Osteocyte (in vitro differentiated cells): ENCODE results near the gene DNASE1L1. TPM values are rescaled to one million over a fixed set of nuclear protein-coding genes. Genes with fewer than 3 reads are reported as not detected.

Experiments
- DNase-seq: peaks from one replicate; pipeline ENCODE4 v3.0.0; 2021; ENCODE audit warnings: mixed read lengths; ENCODE audit not compliant: unreplicated experiment; ENCODE audit errors: extremely low spot score
- H3K27ac Mint-ChIP-seq: one replicate; pipeline ENCODE4 v1.8.0; 2021; ENCODE audit warnings: mild to moderate bottlenecking, mixed read lengths; ENCODE audit not compliant: unreplicated experiment
- H3K27me3 Mint-ChIP-seq: one replicate; pipeline ENCODE4 v1.8.0; 2021; ENCODE audit warnings: mixed read lengths; ENCODE audit not compliant: unreplicated experiment
- H3K36me3 Mint-ChIP-seq: one replicate; pipeline ENCODE4 v1.8.0; 2021; ENCODE audit warnings: mixed read lengths; ENCODE audit not compliant: unreplicated experiment
- H3K4me1 Mint-ChIP-seq: one replicate; pipeline ENCODE4 v1.8.0; 2021; ENCODE audit warnings: mixed read lengths; ENCODE audit not compliant: unreplicated experiment
- H3K4me3 Mint-ChIP-seq: one replicate; pipeline ENCODE4 v1.8.0; 2021; ENCODE audit warnings: mild to moderate bottlenecking, moderate library complexity, mixed read lengths; ENCODE audit not compliant: unreplicated experiment
- H3K9me3 Mint-ChIP-seq: one replicate; pipeline ENCODE4 v1.8.0; 2021; ENCODE audit warnings: mixed read lengths; ENCODE audit not compliant: unreplicated experiment
- CTCF ChIP-seq: fragments of 200-600 bp; sonication (generic); IDR thresholded peaks from 2 replicates; pipeline ENCODE4 v1.5.0; 2021; ENCODE audit warnings: antibody characterized with exemption, mild to moderate bottlenecking, moderate library complexity
- total RNA-seq: library from RNA; stranded (reverse); gene quantifications from 2 replicates; pipeline ENCODE4 v1.2.1, GENCODE V29; 2021

The DNASE1L1 gene
- total RNA-seq, 1 donor from 2014 or later = 28.1 TPM

DNA sequence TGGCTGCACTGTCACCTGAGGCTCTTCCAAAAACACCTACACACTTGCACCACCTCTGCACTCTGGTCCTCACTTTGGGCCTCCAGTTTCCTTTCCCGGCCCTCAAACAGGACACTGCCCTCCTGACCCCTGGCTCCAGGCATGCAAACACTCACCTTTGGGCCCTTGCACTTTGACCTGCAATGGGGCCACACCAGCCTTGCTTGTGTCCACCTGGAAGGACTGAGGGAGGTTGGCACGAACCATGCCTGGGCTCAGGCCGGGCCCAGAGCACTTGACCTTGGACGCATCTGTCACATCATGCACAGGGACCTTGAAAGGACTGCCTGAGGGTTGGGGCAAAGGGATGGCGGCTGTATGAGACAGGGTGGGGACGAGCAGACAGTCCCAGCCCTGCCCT is 50.2 kb downstream of the DNASE1L1 start:
- Mint-ChIP-seq H3K9me3 (no peaks in the 10 kb centered on the region), H3K36me3 (peaks cover 11% of the 10 kb centered on the region), H3K4me3 (no peak overlapping the region), H3K27ac (peak overlapping the region; percentile 65), H3K27me3 (no peaks in the 10 kb centered on the region), H3K4me1 (peaks cover 2% of the 10 kb centered on the region)
- DNase-seq = no peak
- no peak for TF ChIP-seq CTCF

- no peak for TF ChIP-seq CTCF
- Mint-ChIP-seq H3K27me3 (no peaks in the 10 kb centered on the region), H3K9me3 (no peaks in the 10 kb centered on the region), H3K4me1 (peaks cover 2% of the 10 kb centered on the region), H3K27ac (no peak overlapping the region), H3K36me3 (peaks cover 9% of the 10 kb centered on the region), H3K4me3 (no peak overlapping the region)
- no peak for DNase-seq
These were observed 51.0 kb downstream of the DNASE1L1 start for GRCh38 chrX:154358011-154358410.

DNA sequence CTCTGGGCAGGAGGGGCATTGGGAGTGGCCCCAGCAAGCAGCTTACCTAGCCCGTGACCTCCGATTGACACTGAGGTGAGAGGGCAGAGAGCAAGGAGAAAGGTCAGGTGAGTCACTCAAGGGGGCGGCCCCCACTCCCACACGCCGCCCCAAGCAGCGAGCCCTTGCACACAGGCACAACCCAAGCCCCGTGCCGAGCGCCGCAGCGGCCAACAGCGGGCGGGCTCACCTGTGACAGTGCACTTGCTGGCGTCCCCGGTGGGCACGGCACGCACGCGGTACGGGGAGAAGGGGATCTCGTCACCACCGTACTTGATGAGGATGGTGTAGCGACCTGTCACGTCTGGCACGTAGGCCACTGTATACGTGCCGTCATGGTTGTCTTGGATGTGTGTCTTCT is 51.8 kb downstream of the DNASE1L1 start:
- no peak for DNase-seq
- H3K9me3 Mint-ChIP-seq = no peaks in the 10 kb centered on the region
- no peak overlapping the region for H3K4me3 Mint-ChIP-seq
- peaks cover 6% of the 10 kb centered on the region for H3K36me3 Mint-ChIP-seq
- H3K27ac Mint-ChIP-seq = no peak overlapping the region
- no peaks in the 10 kb centered on the region for H3K27me3 Mint-ChIP-seq
- peaks cover 2% of the 10 kb centered on the region for H3K4me1 Mint-ChIP-seq
- TF ChIP-seq CTCF = no peak

DNA sequence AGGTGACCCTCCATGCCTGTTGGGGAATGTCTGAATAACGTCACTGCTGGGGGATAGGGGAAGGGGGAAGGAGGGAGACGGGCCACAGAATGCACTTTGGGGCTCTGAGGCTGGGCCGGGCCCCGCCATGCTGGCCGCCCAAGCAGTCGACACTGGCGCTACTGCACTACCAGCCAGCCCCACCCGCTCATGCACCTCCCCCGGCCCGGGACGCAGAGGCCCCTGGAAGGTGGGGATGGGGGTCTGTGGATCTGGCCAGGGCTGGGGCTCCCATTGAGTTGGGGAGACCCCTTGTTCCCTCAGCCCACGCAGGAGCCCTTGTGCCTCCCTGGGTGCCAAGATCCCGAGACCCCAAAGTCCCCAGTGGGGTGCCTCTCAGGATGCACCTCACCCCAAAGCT is 52.5 kb downstream of the DNASE1L1 start:
- Mint-ChIP-seq H3K36me3 (peaks cover 7% of the 10 kb centered on the region), H3K27me3 (no peaks in the 10 kb centered on the region), H3K9me3 (no peaks in the 10 kb centered on the region), H3K4me1 (peaks cover 2% of the 10 kb centered on the region), H3K27ac (peak overlapping the region; percentile 38), H3K4me3 (no peak overlapping the region)
- TF ChIP-seq CTCF = no peak
- DNase-seq = no peak

- no peak overlapping the region for H3K27ac Mint-ChIP-seq
- H3K4me3 Mint-ChIP-seq = no peak overlapping the region
- H3K27me3 Mint-ChIP-seq = no peaks in the 10 kb centered on the region
- H3K4me1 Mint-ChIP-seq = peaks cover 2% of the 10 kb centered on the region
- H3K36me3 Mint-ChIP-seq = peaks cover 8% of the 10 kb centered on the region
- no peak for TF ChIP-seq CTCF
- no peak for DNase-seq
- no peaks in the 10 kb centered on the region for H3K9me3 Mint-ChIP-seq
These were observed 53.3 kb downstream of the DNASE1L1 start for GRCh38 chrX:154355776-154356140.
